Endothelial cell of umbilical vein (primary cell): ENCODE measurements around the gene PKN2. TPM values are rescaled to one million over a fixed set of nuclear protein-coding genes. Genes with fewer than 3 reads are reported as not detected.

ENCODE experiments used
- BruUV-seq: library from RNA; stranded (reverse); fragments of 400-500 nt; replicated peaks from 2 replicates; lab custom pipeline; 2021; lab: Mats Ljungman, UMichigan
- CTCF ChIA-PET: fragments of 300-600, 350-600 bp; sonication (Branson Sonifier 250); formaldehyde crosslinking; loops from one replicate; lab custom pipeline; 2021; ENCODE audit warnings: antibody characterized with exemption, inconsistent platforms; lab: Charles Lee
- POLR2A ChIA-PET: fragments of 300-600, 350-600 bp; sonication (Branson Sonifier 250); formaldehyde crosslinking; loops from one replicate; lab custom pipeline; 2021; ENCODE audit warnings: antibody characterized with exemption, inconsistent platforms; lab: Charles Lee
- DNase-seq: peaks from one replicate; pipeline ENCODE4 v3.0.0-alpha.2; 2011; ENCODE audit warnings: low read depth, low spot score
- FAIRE-seq: peaks from 2 replicates; lab custom pipeline; 2011; peaks lifted over from hg19 to GRCh38; lab: Jason Lieb, UNC
- H2AFZ ChIP-seq: 2 replicates; pipeline ENCODE4 v1.6.0; 2012; ENCODE audit warnings: low read depth, low read length, control low read depth, inconsistent platforms
- H3K27ac ChIP-seq: 2 replicates; pipeline ENCODE4 v1.5.1; 2011; ENCODE audit warnings: low read depth, mild to moderate bottlenecking, control low read depth, low read length, moderate library complexity; ENCODE audit not compliant: insufficient read depth
- H3K27me3 ChIP-seq, 2 experiments: 2 replicates each; pipeline versions ENCODE4 v1.6.0 to v1.6.1; 2011; ENCODE audit warnings: low read length in 2 of 2, mixed read lengths in 1 of 2; ENCODE audit not compliant: control insufficient read depth in 2 of 2, insufficient read depth in 2 of 2
- H3K36me3 ChIP-seq, 2 experiments: 2 replicates in 1 of 2; 3 replicates in 1 of 2; pipeline ENCODE4 v1.5.1; 2011; ENCODE audit warnings: low read length in 2 of 2, mild to moderate bottlenecking in 1 of 2, moderate library complexity in 1 of 2; ENCODE audit not compliant: control insufficient read depth in 2 of 2, insufficient read depth in 2 of 2; ENCODE audit errors: extremely low read depth in 1 of 2
- H3K4me1 ChIP-seq: 3 replicates; pipeline ENCODE4 v1.5.1; 2011; ENCODE audit warnings: mild to moderate bottlenecking, low read length; ENCODE audit not compliant: control insufficient read depth, insufficient read depth; ENCODE audit errors: extremely low read depth
- H3K4me2 ChIP-seq: 2 replicates; pipeline ENCODE4 v1.6.1; 2011; ENCODE audit warnings: low read length, control low read depth, mixed read lengths; ENCODE audit not compliant: insufficient read depth
- H3K4me3 ChIP-seq, 3 experiments: fragments of 200-600 bp in 1 of 3; sonication (generic), shearing (Covaris generic) in 1 of 3; replicated peaks in 1 of 3; 2 replicates each; pipeline ENCODE4 v1.5.1; 2011 to 2016; ENCODE audit warnings: control low read depth in 3 of 3, low read length in 3 of 3, mild to moderate bottlenecking in 2 of 3, inconsistent platforms in 1 of 3, low read depth in 1 of 3, moderate library complexity in 1 of 3; ENCODE audit not compliant: insufficient read depth in 1 of 3
- H3K79me2 ChIP-seq: 2 replicates; pipeline ENCODE4 v1.6.0; 2012; ENCODE audit warnings: low read length, inconsistent platforms; ENCODE audit not compliant: control insufficient read depth, insufficient read depth
- H3K9ac ChIP-seq: replicated peaks from 2 replicates; pipeline ENCODE3; 2011; ENCODE audit warnings: low read length, control low read depth; ENCODE audit not compliant: insufficient read depth; ENCODE audit errors: extremely low read depth
- H3K9me1 ChIP-seq: replicated peaks from 3 replicates; pipeline ENCODE4 v1.6.0; 2011; ENCODE audit warnings: mild to moderate bottlenecking, low read length; ENCODE audit not compliant: control insufficient read depth, insufficient read depth; ENCODE audit errors: extremely low read depth
- H3K9me3 ChIP-seq: replicated peaks from 2 replicates; pipeline ENCODE4 v1.5.1; 2012; ENCODE audit warnings: low read length, inconsistent platforms; ENCODE audit not compliant: control insufficient read depth, insufficient read depth
- H4K20me1 ChIP-seq: replicated peaks from 2 replicates; pipeline ENCODE3; 2011; ENCODE audit warnings: mild to moderate bottlenecking, low read length; ENCODE audit not compliant: control insufficient read depth, insufficient read depth; ENCODE audit errors: extremely low read depth
- EZH2 ChIP-seq: IDR thresholded peaks from 2 replicates; pipeline ENCODE4 v1.6.1; 2012; ENCODE audit warnings: borderline replicate concordance, low read depth, mild to moderate bottlenecking, moderate library complexity, low read length, inconsistent platforms; ENCODE audit not compliant: severe bottlenecking
- FOS ChIP-seq: IDR thresholded peaks from 2 replicates; pipeline ENCODE4 v1.6.1; 2011; ENCODE audit warnings: mild to moderate bottlenecking, low read length, moderate library complexity, borderline replicate concordance; ENCODE audit not compliant: insufficient read depth
- GATA2 ChIP-seq: IDR thresholded peaks from 2 replicates; pipeline ENCODE4 v1.7.0; 2011; ENCODE audit warnings: low read depth, mild to moderate bottlenecking, moderate library complexity, mixed read lengths, low read length; ENCODE audit not compliant: insufficient read length, insufficient read depth
- JUN ChIP-seq: IDR thresholded peaks from 2 replicates; pipeline ENCODE4 v1.6.1; 2011; ENCODE audit warnings: borderline replicate concordance, low read depth; ENCODE audit not compliant: insufficient read length, insufficient read depth
- MYC ChIP-seq: IDR thresholded peaks from one replicate; pipeline ENCODE4 v1.6.1; 2011; ENCODE audit warnings: mild to moderate bottlenecking, low read depth, low read length
- POLR2A ChIP-seq: IDR thresholded peaks from 2 replicates; pipeline ENCODE4 v1.6.1; 2012; ENCODE audit warnings: low read depth, mild to moderate bottlenecking, control low read depth, low read length
- POLR2AphosphoS5 ChIP-seq: IDR thresholded peaks from 2 replicates; pipeline ENCODE4 v1.6.1; 2012; ENCODE audit warnings: low read depth, mild to moderate bottlenecking, control low read depth, low read length, moderate library complexity; ENCODE audit not compliant: insufficient read depth
- dilution Hi-C: fragments of 300-500 bp; cut with MboI; formaldehyde crosslinking; loops from one replicate; pipeline ENCODE4 v1.15.0; 2019; ENCODE audit warnings: low sequenced_read_pairs; ENCODE audit not compliant: extremely low pct_ligation_motif_present
- intact Hi-C: fragments of 100-400 bp; cut with micrococcal nuclease; formaldehyde crosslinking; loops from one replicate; pipeline ENCODE4 v1.10.0; 2022
- polyA plus RNA-seq, 4 experiments: library from polyadenylated mRNA; depleted of rRNA in 3 of 4; stranded (reverse) in 3 of 4; unstranded in 1 of 4; fragments of >200 nt; gene quantifications; 2 replicates each; pipeline versions ENCODE4 v1.2.1 to v1.2.3, GENCODE V29; 2011 to 2012; ENCODE audit warnings: missing spikeins in 1 of 4
- total RNA-seq: library from RNA; stranded (reverse); gene quantifications from 2 replicates; pipeline ENCODE4 v1.2.3, GENCODE V29; 2021
- TF ChIP-seq, protein P1 (sequence below), 2 donors: IDR thresholded peaks; 1 replicate in 1 of 2; 2 replicates in 1 of 2; pipeline ENCODE4 v1.5.1; 2011; ENCODE audit warnings: low read length in 2 of 2, mild to moderate bottlenecking in 2 of 2, moderate library complexity in 2 of 2, control low read depth in 1 of 2, inconsistent platforms in 1 of 2, low read depth in 1 of 2; ENCODE audit not compliant: insufficient read depth in 1 of 2; ENCODE audit errors: extremely low read depth in 1 of 2
- TF ChIP-seq, protein P2 (sequence below): IDR thresholded peaks from 2 replicates; pipeline ENCODE4 v1.6.1; 2011; ENCODE audit not compliant: insufficient read depth, insufficient read length

The PKN2 gene
- total and polyA plus RNA-seq, 2 donors (not counting 3 experiments of a cell fraction or from before 2014, with no cell fraction given), result 11.5 to 47.3 TPM

DNA sequence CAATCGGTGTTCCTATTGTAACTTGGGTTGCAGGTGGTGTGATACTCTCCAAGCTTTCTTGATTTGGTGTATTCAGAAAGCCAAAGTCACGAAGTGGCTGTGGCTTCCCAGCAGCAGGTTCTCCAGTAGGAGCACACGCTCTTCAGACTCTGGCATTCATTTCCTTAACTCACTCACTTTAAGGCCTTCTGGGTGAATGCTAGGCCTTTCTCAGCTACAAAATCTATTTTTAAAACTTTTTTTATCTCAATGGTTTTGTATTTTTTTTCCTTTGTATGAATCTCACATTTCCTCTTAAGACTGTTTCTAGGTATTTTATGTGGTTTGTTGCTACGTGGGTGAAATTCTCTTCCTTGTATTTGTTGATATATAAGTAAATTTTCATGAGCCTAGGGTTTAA lies 22.9 kb upstream of the PKN2 start:
- no peaks in the 10 kb centered on the region for H3K4me1 ChIP-seq
- POLR2A ChIA-PET, result no interaction called here
- H3K27me3 ChIP-seq, result no peaks in the 10 kb centered on the region
- DNase-seq (no peak), FAIRE-seq (no peak)
- H3K9me1 ChIP-seq, result peaks cover 2% of the 10 kb centered on the region
- H4K20me1 ChIP-seq, result no peaks in the 10 kb centered on the region
- H3K4me2 ChIP-seq, result no peak overlapping the region
- intact Hi-C loops (no loop called here), dilution Hi-C loops (no loop called here)
- no peak overlapping the region for H2AFZ ChIP-seq
- H3K4me3 ChIP-seq, result no peak overlapping the region
- no peak overlapping the region for H3K9ac ChIP-seq
- TF ChIP-seq, protein P1, sequence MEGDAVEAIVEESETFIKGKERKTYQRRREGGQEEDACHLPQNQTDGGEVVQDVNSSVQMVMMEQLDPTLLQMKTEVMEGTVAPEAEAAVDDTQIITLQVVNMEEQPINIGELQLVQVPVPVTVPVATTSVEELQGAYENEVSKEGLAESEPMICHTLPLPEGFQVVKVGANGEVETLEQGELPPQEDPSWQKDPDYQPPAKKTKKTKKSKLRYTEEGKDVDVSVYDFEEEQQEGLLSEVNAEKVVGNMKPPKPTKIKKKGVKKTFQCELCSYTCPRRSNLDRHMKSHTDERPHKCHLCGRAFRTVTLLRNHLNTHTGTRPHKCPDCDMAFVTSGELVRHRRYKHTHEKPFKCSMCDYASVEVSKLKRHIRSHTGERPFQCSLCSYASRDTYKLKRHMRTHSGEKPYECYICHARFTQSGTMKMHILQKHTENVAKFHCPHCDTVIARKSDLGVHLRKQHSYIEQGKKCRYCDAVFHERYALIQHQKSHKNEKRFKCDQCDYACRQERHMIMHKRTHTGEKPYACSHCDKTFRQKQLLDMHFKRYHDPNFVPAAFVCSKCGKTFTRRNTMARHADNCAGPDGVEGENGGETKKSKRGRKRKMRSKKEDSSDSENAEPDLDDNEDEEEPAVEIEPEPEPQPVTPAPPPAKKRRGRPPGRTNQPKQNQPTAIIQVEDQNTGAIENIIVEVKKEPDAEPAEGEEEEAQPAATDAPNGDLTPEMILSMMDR (IDR thresholded peaks at IDR 0.05; ENCODE audit: extremely low read depth in 1 of 2, insufficient read depth in 1 of 2, low read depth in 1 of 2, low read length in 2 of 2), result no peak
- TF ChIP-seq, protein P2, sequence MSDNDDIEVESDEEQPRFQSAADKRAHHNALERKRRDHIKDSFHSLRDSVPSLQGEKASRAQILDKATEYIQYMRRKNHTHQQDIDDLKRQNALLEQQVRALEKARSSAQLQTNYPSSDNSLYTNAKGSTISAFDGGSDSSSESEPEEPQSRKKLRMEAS, result no peak
- TF ChIP-seq EZH2 (no peak), FOS (no peak), JUN (no peak), MYC (no peak), POLR2AphosphoS5 (no peak), GATA2 (no peak), POLR2A (no peak)
- no peaks in the 10 kb centered on the region for H3K79me2 ChIP-seq
- no peaks in the 10 kb centered on the region for H3K9me3 ChIP-seq
- no peak overlapping the region for H3K27ac ChIP-seq
- CTCF ChIA-PET, result no interaction called here
- BruUV-seq, result no TSS peak
- H3K36me3 ChIP-seq, result no peaks in the 10 kb centered on the region
